Chondrocyte (in vitro differentiated cells): ENCODE results near the gene ADAP2. TPM values are rescaled to one million over a fixed set of nuclear protein-coding genes. Genes with fewer than 3 reads are reported as not detected.
"Not testable (repeated sequence)": the region's sequence is repeated elsewhere in the genome, so short reads cannot be mapped to it uniquely, and the experiment has no call there.

ENCODE experiments used
- DNase-seq: peaks from one replicate; pipeline ENCODE4 v3.0.0; 2021; ENCODE audit warnings: mixed read lengths, low spot score
- H3K27ac Mint-ChIP-seq: one replicate; pipeline ENCODE4 v1.8.0; 2021; ENCODE audit warnings: mild to moderate bottlenecking, moderate library complexity, mixed read lengths; ENCODE audit not compliant: unreplicated experiment
- H3K27me3 Mint-ChIP-seq: 2 replicates; pipeline ENCODE4 v1.8.0; 2021; ENCODE audit warnings: low read depth, mixed read lengths
- H3K36me3 Mint-ChIP-seq: 2 replicates; pipeline ENCODE4 v1.8.0; 2021; ENCODE audit warnings: low read depth, mixed read lengths
- H3K4me1 Mint-ChIP-seq: 2 replicates; pipeline ENCODE4 v1.8.0; 2021; ENCODE audit warnings: low read depth, mild to moderate bottlenecking, mixed read lengths
- H3K4me3 Mint-ChIP-seq: one replicate; pipeline ENCODE4 v1.8.0; 2021; ENCODE audit warnings: mild to moderate bottlenecking, moderate library complexity, mixed read lengths; ENCODE audit not compliant: unreplicated experiment
- H3K9me3 Mint-ChIP-seq: 2 replicates; pipeline ENCODE4 v1.8.0; 2021; ENCODE audit warnings: low read depth, mixed read lengths
- total RNA-seq: library from RNA; stranded (reverse); gene quantifications from 3 replicates; pipeline ENCODE4 v1.2.1, GENCODE V29; 2021
- TF ChIP-seq, protein P1 (sequence below): fragments of 200-600 bp; sonication (generic); IDR thresholded peaks from 2 replicates; pipeline ENCODE4 v1.5.0; 2021; ENCODE audit warnings: antibody characterized with exemption, mild to moderate bottlenecking, moderate library complexity

Gene ADAP2
- total RNA-seq, 1 donor from 2014 or later: 0.32 TPM

DNA sequence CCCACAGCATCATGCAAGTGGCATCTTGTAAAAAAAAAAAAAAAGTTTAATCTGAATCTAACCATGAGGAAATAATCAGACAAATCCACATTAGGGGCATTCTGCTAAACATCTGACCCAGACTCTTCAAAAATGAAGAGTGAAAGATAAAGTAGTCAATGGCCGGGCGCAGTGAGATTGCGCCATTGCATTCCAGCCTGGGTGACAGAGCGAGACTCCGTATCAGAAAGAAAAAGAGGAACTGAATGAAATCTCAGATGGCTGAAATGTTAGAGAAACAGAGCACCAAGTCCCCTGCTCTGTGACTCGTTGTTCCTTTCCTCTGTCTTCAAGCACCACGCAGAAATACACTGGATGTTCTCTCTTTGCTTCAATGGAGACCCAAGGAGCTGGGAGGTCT lies 36.4 kb downstream of the ADAP2 start:
- Mint-ChIP-seq H3K27me3 (no peaks in the 10 kb centered on the region), H3K36me3 (no peaks in the 10 kb centered on the region), H3K9me3 (no peaks in the 10 kb centered on the region), H3K4me1 (peaks cover 25% of the 10 kb centered on the region), H3K27ac (no peak overlapping the region), H3K4me3 (no peak overlapping the region)
- DNase-seq: no peak
- TF ChIP-seq, protein P1, sequence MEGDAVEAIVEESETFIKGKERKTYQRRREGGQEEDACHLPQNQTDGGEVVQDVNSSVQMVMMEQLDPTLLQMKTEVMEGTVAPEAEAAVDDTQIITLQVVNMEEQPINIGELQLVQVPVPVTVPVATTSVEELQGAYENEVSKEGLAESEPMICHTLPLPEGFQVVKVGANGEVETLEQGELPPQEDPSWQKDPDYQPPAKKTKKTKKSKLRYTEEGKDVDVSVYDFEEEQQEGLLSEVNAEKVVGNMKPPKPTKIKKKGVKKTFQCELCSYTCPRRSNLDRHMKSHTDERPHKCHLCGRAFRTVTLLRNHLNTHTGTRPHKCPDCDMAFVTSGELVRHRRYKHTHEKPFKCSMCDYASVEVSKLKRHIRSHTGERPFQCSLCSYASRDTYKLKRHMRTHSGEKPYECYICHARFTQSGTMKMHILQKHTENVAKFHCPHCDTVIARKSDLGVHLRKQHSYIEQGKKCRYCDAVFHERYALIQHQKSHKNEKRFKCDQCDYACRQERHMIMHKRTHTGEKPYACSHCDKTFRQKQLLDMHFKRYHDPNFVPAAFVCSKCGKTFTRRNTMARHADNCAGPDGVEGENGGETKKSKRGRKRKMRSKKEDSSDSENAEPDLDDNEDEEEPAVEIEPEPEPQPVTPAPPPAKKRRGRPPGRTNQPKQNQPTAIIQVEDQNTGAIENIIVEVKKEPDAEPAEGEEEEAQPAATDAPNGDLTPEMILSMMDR: no peak

DNA sequence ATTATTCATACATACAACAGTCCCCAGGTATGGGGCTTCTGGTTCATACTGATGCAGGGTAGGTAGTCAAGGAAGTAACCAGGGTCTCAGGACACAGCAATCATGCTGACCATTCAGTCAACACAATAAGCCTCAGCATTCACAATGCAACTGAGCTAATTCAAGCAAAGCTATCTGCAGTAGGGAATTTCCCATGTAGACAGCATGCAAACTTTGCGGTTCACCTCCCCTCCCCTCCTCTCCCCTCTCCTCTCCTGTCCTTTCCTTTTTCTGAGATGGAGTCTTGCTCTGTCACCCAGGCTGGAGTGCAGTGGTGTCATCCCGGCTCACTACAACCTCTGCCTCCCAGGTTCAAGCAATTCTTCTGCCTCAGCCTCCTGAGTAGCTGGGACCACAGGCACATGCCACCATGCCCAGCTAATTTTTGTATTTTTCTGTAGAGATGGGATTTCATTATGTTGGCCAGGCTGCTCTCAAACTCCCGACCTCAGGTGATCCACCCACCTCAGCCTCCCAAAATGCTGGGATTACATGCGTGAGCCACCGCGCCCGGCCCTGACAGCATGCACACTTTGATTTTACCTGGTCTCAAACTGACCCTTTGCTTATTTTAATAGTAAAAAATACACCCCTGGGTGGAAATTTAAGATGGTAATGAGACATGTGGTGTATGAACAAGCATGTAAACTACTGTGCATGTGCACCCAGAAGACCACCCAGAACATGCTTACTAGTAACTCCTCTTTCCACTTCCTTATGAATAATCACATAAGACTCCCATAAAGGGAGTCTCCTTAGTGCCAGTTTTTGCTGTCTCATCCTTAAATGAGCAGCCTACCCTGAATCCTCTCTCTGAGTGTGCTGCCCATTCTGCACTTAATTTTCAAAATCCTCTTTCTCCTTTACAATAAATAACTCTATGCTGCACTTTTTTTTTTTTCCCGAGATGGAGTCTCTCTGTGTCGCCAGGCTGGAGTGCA lies 39.8 kb downstream of the ADAP2 start:
- Mint-ChIP-seq H3K9me3 (no peaks in the 10 kb centered on the region), H3K36me3 (no peaks in the 10 kb centered on the region), H3K27me3 (no peaks in the 10 kb centered on the region), H3K4me3 (no peak overlapping the region), H3K4me1 (peaks cover 13% of the 10 kb centered on the region), H3K27ac (peak overlapping the region; percentile 77)
- TF ChIP-seq, protein P1: no peak
- DNase-seq: no peak

GRCh38 chr17:30964312-30964711 lies 42.6 kb downstream of the ADAP2 start:
- not testable (repeated sequence) for H3K27ac Mint-ChIP-seq, H3K9me3 Mint-ChIP-seq, H3K4me3 Mint-ChIP-seq, H3K27me3 Mint-ChIP-seq, DNase-seq, H3K36me3 Mint-ChIP-seq, H3K4me1 Mint-ChIP-seq

DNA sequence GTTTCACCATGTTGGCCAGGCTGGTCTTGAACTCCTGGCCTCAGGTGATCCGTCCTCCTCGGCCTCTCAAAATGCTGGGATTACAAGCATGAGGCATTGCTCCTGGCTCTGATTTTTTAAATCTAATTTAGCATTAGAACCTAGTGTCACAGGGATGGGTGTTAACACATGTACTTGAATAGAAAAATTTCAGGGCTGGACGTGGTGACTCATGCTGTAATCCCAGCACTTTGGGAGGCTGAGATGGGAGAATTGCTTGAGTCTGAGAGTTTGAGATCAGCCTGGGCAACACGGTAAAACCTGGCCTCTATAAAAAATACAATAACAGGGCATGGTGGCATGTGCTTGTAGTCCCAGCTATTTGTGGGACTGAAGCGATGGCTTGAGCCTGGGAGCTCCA lies 43.1 kb downstream of the ADAP2 start:
- no peak overlapping the region for H3K27ac Mint-ChIP-seq
- no peaks in the 10 kb centered on the region for H3K36me3 Mint-ChIP-seq
- no peak for DNase-seq
- no peaks in the 10 kb centered on the region for H3K9me3 Mint-ChIP-seq
- no peak overlapping the region for H3K4me3 Mint-ChIP-seq
- peaks cover 5% of the 10 kb centered on the region for H3K4me1 Mint-ChIP-seq
- no peaks in the 10 kb centered on the region for H3K27me3 Mint-ChIP-seq
- TF ChIP-seq, protein P1: no peak

- no peak for DNase-seq
- Mint-ChIP-seq H3K4me3 (no peak overlapping the region), H3K36me3 (no peaks in the 10 kb centered on the region), H3K27ac (no peak overlapping the region), H3K9me3 (no peaks in the 10 kb centered on the region), H3K27me3 (no peaks in the 10 kb centered on the region), H3K4me1 (peaks cover 13% of the 10 kb centered on the region)
- TF ChIP-seq, protein P1: no peak
Observed at GRCh38 chr17:30965686-30966085, 43.9 kb downstream of the ADAP2 start.

- H3K4me3 Mint-ChIP-seq, H3K36me3 Mint-ChIP-seq, DNase-seq, H3K27ac Mint-ChIP-seq, H3K9me3 Mint-ChIP-seq, H3K27me3 Mint-ChIP-seq: not testable (repeated sequence)
- H3K4me1 Mint-ChIP-seq: peaks cover 23% of the 10 kb centered on the region
Observed at GRCh38 chr17:30967911-30968310, 46.2 kb downstream of the ADAP2 start.
